T-cell (primary cell): ENCODE data around the gene TOB1. TPM values are rescaled to one million over a fixed set of nuclear protein-coding genes. Genes with fewer than 3 reads are reported as not detected.

Experiments
- ATAC-seq, 4 experiments: fragments of 200-7000 bp in 3 of 4; fragments of 150-1000 bp in 1 of 4; cut with Tn5 transposase; replicated peaks in 1 of 4; 1 replicate in 3 of 4; 2 replicates in 1 of 4; pipeline ENCODE4 v1.10.0; 2021; ENCODE audit warnings: moderate library complexity in 3 of 4, mild to moderate bottlenecking in 2 of 4, moderate number of reproducible peaks in 1 of 4
- CTCF ChIA-PET, 2 donors: fragments of 300-600 bp; sonication (Branson Sonifier 250); formaldehyde crosslinking; loops; one replicate each; lab custom pipeline; 2022; ENCODE audit warnings: antibody characterized with exemption in 2 of 2; lab: Charles Lee
- POLR2A ChIA-PET, 2 donors: fragments of 300-600 bp; sonication (Branson Sonifier 250); formaldehyde crosslinking; loops; one replicate each; lab custom pipeline; 2022; ENCODE audit warnings: antibody characterized with exemption in 2 of 2; lab: Charles Lee
- DNase-seq, 35 experiments: peaks; one replicate each; pipeline versions ENCODE4 v3.0.0 to v3.0.0-alpha.2; 2013 to 2023
- H3K27ac ChIP-seq: one replicate; pipeline ENCODE4 v1.5.1; 2013; ENCODE audit warnings: low read length
- H3K27me3 ChIP-seq, 2 experiments: replicated peaks in 1 of 2; 1 replicate in 1 of 2; 2 replicates in 1 of 2; pipeline versions ENCODE4 v1.6.1 to v1.7.0; 2013; ENCODE audit warnings: low read length in 1 of 2, mixed read lengths in 1 of 2; ENCODE audit not compliant: control insufficient read depth in 2 of 2, insufficient read depth in 2 of 2; ENCODE audit errors: extremely low read depth in 1 of 2
- H3K36me3 ChIP-seq, 2 donors: 1 replicate in 1 of 2; 2 replicates in 1 of 2; pipeline versions ENCODE4 v1.6.1 to v1.7.0; 2013; ENCODE audit warnings: low read length in 1 of 2; ENCODE audit not compliant: control insufficient read depth in 2 of 2, insufficient read depth in 1 of 2; ENCODE audit errors: extremely low read depth in 1 of 2
- H3K4me1 ChIP-seq, 2 experiments: 1 replicate in 1 of 2; 2 replicates in 1 of 2; pipeline versions ENCODE4 v1.6.1 to v1.7.0; 2013; ENCODE audit warnings: low read length in 2 of 2, mixed read lengths in 1 of 2; ENCODE audit not compliant: insufficient read depth in 2 of 2, control insufficient read depth in 1 of 2; ENCODE audit errors: extremely low read depth in 1 of 2
- H3K4me3 ChIP-seq, 2 donors: 1 replicate in 1 of 2; 2 replicates in 1 of 2; pipeline versions ENCODE4 v1.5.1 to v1.7.0; 2013; ENCODE audit warnings: mild to moderate bottlenecking in 2 of 2, low read length in 1 of 2, moderate library complexity in 1 of 2; ENCODE audit not compliant: control insufficient read depth in 1 of 2; ENCODE audit errors: extremely low read depth in 1 of 2
- H3K9me3 ChIP-seq: 2 replicates; pipeline ENCODE4 v1.7.0; 2013
- H3K27ac Mint-ChIP-seq, 2 donors: one replicate each; pipeline ENCODE4 v1.8.0; 2020 to 2021; ENCODE audit warnings: mild to moderate bottlenecking in 2 of 2, mixed read lengths in 2 of 2
- H3K27me3 Mint-ChIP-seq, 2 donors: one replicate each; pipeline ENCODE4 v1.8.0; 2021 to 2022; ENCODE audit warnings: mixed read lengths in 2 of 2
- H3K36me3 Mint-ChIP-seq: one replicate; pipeline ENCODE4 v1.8.0; 2021; ENCODE audit warnings: mixed read lengths
- H3K4me1 Mint-ChIP-seq, 3 donors: one replicate each; pipeline ENCODE4 v1.8.0; 2020 to 2022; ENCODE audit warnings: mixed read lengths in 3 of 3, mild to moderate bottlenecking in 1 of 3
- H3K4me3 Mint-ChIP-seq, 3 donors: one replicate each; pipeline ENCODE4 v1.8.0; 2020 to 2022; ENCODE audit warnings: mild to moderate bottlenecking in 3 of 3, mixed read lengths in 3 of 3, moderate library complexity in 3 of 3
- H3K9me3 Mint-ChIP-seq, 3 donors: one replicate each; pipeline ENCODE4 v1.8.0; 2020 to 2022; ENCODE audit warnings: mixed read lengths in 3 of 3
- WGBS: methylation state at CpG from one replicate; pipeline ENCODE4 v1.1.5; 2013; ENCODE audit warnings: missing lambda C conversion rate; ENCODE audit not compliant: insufficient coverage; 5-methylcytosine and 5-hydroxymethylcytosine counted together
- total RNA-seq, 35 experiments: library from RNA in 6 of 35; stranded (reverse) in 6 of 35; fragments of 120-200 nt in 1 of 35; gene quantifications; one replicate each; pipeline versions ENCODE4 v1.2.1 to v1.2.4 and lab custom pipeline; 2013 to 2026

The TOB1 gene
- total RNA-seq, 5 donors from 2014 or later (not counting 1 experiment from before 2014, with no cell fraction given): 75.4 to 310 (median 92.6) TPM

DNA sequence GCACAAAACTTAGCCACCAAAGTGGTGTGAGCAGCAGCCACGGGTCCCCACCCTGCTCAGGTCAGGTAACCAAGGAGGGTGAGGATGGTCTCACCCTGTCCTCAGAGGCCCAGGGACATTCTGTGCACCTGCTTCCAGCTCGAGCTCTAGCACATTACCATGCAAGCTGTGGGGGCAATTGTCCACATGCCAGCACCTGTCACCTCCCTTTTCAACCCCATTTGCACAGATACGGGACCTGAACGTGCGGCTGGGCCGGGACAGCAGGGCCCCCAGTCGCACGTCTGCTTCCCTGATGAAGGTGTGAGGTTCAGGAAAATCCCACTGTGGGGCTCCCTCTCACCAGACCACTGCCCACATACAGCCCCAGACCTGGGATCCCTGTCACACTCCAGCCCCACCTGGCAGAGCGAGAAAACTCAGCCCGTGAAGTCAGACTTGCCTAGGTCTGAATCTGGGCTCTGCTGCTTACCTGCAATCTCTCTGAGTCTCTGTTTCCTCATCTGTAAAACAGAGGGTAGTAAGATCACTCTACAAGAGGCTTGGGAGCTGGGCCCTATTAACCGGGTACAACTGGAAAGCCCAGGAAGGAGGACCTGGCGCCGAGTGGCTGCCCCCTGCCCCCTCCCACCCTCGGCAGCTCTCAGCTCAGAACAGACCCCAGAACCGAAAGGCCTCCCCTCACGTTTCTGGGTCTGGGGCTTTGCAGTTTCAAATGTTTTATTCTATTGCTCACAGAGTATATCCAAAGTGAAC, 22.8 kb downstream of the TOB1 start:
- Mint-ChIP-seq H3K36me3 (no peaks in the 10 kb centered on the region), H3K9me3 (no peaks in the 10 kb centered on the region), H3K4me1 (peaks cover 0 to 3% (median 0%) of the 10 kb centered on the region in 3 donors), H3K4me3 (no peak overlapping the region), H3K27me3 (no peaks in the 10 kb centered on the region), H3K27ac (no peak overlapping the region)
- Histone ChIP-seq H3K9me3 (no peaks in the 10 kb centered on the region), H3K36me3 (no peaks in the 10 kb centered on the region), H3K27me3 (peaks cover 0 to 3% of the 10 kb centered on the region in 2 experiments), H3K4me1 (no peaks in the 10 kb centered on the region), H3K4me3 (no peak overlapping the region), H3K27ac (no peak overlapping the region)
- ChIA-PET CTCF (interaction anchor here in 1 of 2 donors (0.6 to 1.0 kb wide), 3 partner anchors 61 to 364 kb away, joined by 3 to 16 read pairs (median 6); partner anchors contain the start of gene RSAD1), POLR2A (no interaction called here)
- DNase-seq (peak in 1 of 35 experiments; percentile 6), ATAC-seq (no peak)
- WGBS: 92% methylated on average over 5 of the region's 16 CpGs

DNA sequence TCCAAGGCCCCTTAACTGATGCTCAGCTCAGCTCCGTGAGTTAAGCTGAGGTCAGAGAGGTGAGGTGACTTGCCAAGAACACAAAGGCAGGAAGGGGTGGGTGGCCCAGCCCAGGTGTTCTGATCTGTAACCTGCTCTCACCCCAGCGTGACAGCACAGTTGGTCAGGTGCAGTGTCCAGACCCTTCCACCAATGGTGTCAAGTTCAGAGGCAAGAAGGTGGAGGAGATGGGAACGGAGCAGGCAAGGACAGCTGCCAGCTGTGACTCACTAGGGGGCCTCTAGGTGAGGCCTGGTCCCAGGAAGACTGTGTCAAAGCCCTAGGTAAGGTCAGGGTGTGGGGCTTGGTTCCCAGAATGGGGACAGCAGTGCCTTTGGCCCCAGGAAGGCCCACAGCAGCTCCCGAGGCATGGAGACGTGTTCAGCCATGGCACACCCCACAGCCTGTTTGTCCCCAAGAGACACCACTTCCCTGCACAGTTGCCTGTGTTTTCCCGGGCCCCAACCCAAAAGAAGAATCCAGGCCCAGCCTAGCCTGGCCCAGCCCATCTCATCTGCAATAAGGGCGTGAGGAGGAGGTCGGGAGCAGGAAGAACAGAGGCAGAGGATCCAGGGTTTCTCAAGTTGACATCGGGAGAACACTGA, 23.5 kb downstream of the TOB1 start:
- ChIA-PET CTCF (interaction anchor here (0.9 to 1.4 kb wide), 6 partner anchors 8 to 364 kb away, joined by 3 to 16 read pairs (median 3); partner anchors contain the start of gene RSAD1 (in 1 of the 2)), POLR2A (interaction anchor here in 1 of 2 donors (0.6 kb wide), 1 partner anchor 121 kb away, joined by 3 read pairs; no protein-coding TSS in a partner anchor)
- H3K4me1 ChIP-seq: no peaks in the 10 kb centered on the region
- peaks cover 0 to 3% of the 10 kb centered on the region in 2 experiments for H3K27me3 ChIP-seq
- H3K36me3 ChIP-seq: no peaks in the 10 kb centered on the region
- no peaks in the 10 kb centered on the region for H3K36me3 Mint-ChIP-seq
- H3K4me3 Mint-ChIP-seq: no peak overlapping the region
- no peak overlapping the region for H3K27ac ChIP-seq
- DNase-seq: peak in 1 of 35 experiments; percentile 7
- H3K4me3 ChIP-seq: no peak overlapping the region
- no peak overlapping the region for H3K27ac Mint-ChIP-seq
- 83% methylated on average over 6 of the region's 9 CpGs for WGBS
- no peaks in the 10 kb centered on the region for H3K9me3 ChIP-seq
- ATAC-seq: peak in 1 of 4 experiments; percentile 9
- H3K9me3 Mint-ChIP-seq: no peaks in the 10 kb centered on the region
- no peaks in the 10 kb centered on the region for H3K27me3 Mint-ChIP-seq
- peaks cover 0 to 3% (median 0%) of the 10 kb centered on the region in 3 donors for H3K4me1 Mint-ChIP-seq

DNA sequence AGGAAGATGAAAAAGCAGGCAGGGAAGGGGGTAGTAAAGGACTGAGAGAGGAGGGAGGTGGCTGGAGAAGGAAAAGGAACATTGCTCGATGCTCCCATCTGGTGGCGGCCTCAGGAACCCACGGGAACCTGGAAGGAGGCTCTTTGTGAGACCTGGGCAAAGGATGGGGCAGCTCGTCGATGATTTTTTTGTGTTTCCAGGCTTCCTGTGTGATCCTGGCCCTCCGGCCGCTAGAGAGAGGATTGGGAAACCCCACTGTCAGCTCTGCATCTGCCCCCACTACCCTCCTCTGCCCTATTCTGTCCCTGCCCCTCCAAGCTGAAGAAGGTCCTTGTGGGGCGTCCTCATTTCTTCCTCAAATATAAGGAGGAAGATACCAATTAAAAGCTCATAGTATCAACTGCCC, 24.2 kb downstream of the TOB1 start:
- ChIA-PET POLR2A (interaction anchor here in 1 of 2 donors (0.6 kb wide), 3 partner anchors 9 to 120 kb away, joined by 3 read pairs; no protein-coding TSS in a partner anchor), CTCF (interaction anchor here (1.0 to 1.4 kb wide), 6 partner anchors 8 to 209 kb away, joined by 3 to 4 read pairs (median 3); no protein-coding TSS in a partner anchor)
- H3K4me1 Mint-ChIP-seq: peaks cover 0 to 3% (median 0%) of the 10 kb centered on the region in 3 donors
- H3K27me3 Mint-ChIP-seq: no peaks in the 10 kb centered on the region
- no peak overlapping the region for H3K27ac ChIP-seq
- H3K4me3 ChIP-seq: no peak overlapping the region
- no peaks in the 10 kb centered on the region for H3K4me1 ChIP-seq
- peak overlapping the region in 1 of 2 donors; percentile 1 for H3K27ac Mint-ChIP-seq
- H3K9me3 Mint-ChIP-seq: no peaks in the 10 kb centered on the region
- peaks cover 0 to 3% of the 10 kb centered on the region in 2 experiments for H3K27me3 ChIP-seq
- no peaks in the 10 kb centered on the region for H3K9me3 ChIP-seq
- ATAC-seq (peak; percentile 47 to 66 (median 60)), DNase-seq (peak in 27 of 35 experiments; percentile 17 to 69 (median 38))
- H3K4me3 Mint-ChIP-seq: no peak overlapping the region
- no peaks in the 10 kb centered on the region for H3K36me3 ChIP-seq
- no peaks in the 10 kb centered on the region for H3K36me3 Mint-ChIP-seq
- 20% methylated on average over 1 of the region's 8 CpGs for WGBS

DNA sequence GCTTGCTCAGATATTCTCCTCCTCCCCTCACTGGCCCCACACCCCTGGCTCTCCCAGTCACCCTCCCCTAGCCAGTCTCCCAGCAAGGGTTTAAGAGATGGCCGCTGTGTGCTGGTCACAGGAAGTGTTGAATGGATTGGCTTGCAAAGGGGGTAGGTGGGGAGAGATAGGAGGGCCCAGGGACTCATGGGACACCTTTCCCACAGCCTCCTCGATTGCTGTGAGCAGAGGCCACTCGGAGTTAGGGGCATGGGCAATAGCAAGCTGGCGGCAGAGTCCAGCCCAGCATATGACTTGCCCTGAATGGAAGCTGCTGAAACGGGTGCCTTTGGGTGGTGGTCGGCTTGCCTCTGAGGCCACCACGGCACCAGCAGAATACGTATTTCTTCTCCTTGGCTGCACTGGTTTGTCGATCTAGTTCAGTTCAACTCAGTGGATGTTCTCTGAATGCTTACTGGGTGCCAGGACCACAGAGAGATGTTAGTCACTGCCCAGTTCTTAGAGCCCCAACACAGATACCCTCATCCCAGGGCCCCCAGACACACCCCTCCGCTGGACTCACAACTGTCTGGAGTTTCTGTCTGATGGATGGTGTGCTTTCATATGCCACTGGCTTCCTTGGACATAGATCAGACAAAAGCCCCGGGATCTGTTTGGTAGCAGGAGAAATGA, 24.7 kb downstream of the TOB1 start:
- DNase-seq (no peak), ATAC-seq (peak in 1 of 4 experiments; percentile 11)
- Mint-ChIP-seq H3K4me1 (peaks cover 0 to 3% (median 0%) of the 10 kb centered on the region in 3 donors), H3K27me3 (no peaks in the 10 kb centered on the region), H3K9me3 (no peaks in the 10 kb centered on the region), H3K36me3 (no peaks in the 10 kb centered on the region), H3K4me3 (no peak overlapping the region), H3K27ac (peak overlapping the region in 1 of 2 donors; percentile 1)
- Histone ChIP-seq H3K36me3 (no peaks in the 10 kb centered on the region), H3K4me1 (no peaks in the 10 kb centered on the region), H3K4me3 (no peak overlapping the region), H3K27ac (no peak overlapping the region), H3K9me3 (no peaks in the 10 kb centered on the region), H3K27me3 (peaks cover 0 to 3% of the 10 kb centered on the region in 2 experiments)
- WGBS: 80% methylated on average over 8 of the region's 11 CpGs
- ChIA-PET POLR2A (interaction anchor here in 1 of 2 donors (0.6 kb wide), 2 partner anchors 9 to 11 kb away, joined by 3 read pairs; no protein-coding TSS in a partner anchor), CTCF (interaction anchor here (1.0 to 1.4 kb wide), 6 partner anchors 9 to 209 kb away, joined by 3 to 4 read pairs (median 3); no protein-coding TSS in a partner anchor)

DNA sequence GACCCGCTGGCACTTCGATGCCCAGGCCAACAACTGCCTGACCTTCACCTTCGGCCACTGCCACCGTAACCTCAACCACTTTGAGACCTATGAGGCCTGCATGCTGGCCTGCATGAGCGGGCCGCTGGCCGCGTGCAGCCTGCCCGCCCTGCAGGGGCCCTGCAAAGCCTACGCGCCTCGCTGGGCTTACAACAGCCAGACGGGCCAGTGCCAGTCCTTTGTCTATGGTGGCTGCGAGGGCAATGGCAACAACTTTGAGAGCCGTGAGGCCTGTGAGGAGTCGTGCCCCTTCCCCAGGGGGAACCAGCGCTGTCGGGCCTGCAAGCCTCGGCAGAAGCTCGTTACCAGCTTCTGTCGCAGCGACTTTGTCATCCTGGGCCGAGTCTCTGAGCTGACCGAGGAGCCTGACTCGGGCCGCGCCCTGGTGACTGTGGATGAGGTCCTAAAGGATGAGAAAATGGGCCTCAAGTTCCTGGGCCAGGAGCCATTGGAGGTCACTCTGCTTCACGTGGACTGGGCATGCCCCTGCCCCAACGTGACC, 25.8 kb downstream of the TOB1 start:
- Histone ChIP-seq H3K27me3 (peaks cover 0 to 12% of the 10 kb centered on the region in 2 experiments), H3K9me3 (no peaks in the 10 kb centered on the region), H3K4me3 (no peak overlapping the region), H3K4me1 (no peaks in the 10 kb centered on the region), H3K36me3 (no peaks in the 10 kb centered on the region), H3K27ac (no peak overlapping the region)
- Mint-ChIP-seq H3K36me3 (no peaks in the 10 kb centered on the region), H3K27me3 (peaks cover 3 to 4% of the 10 kb centered on the region in 2 donors), H3K4me1 (peaks cover 0 to 3% (median 3%) of the 10 kb centered on the region in 3 donors), H3K9me3 (no peaks in the 10 kb centered on the region), H3K27ac (no peak overlapping the region), H3K4me3 (no peak overlapping the region)
- ChIA-PET CTCF (interaction anchor here in 1 of 2 donors (0.6 kb wide), 1 partner anchor 123 kb away, joined by 3 read pairs; no protein-coding TSS in a partner anchor), POLR2A (no interaction called here)
- WGBS: 91% methylated on average over 29 of the region's 29 CpGs
- DNase-seq: peak in 1 of 35 experiments; percentile 0
- ATAC-seq: no peak
